ENCODE measurements around the gene SPATA12.

DNA sequence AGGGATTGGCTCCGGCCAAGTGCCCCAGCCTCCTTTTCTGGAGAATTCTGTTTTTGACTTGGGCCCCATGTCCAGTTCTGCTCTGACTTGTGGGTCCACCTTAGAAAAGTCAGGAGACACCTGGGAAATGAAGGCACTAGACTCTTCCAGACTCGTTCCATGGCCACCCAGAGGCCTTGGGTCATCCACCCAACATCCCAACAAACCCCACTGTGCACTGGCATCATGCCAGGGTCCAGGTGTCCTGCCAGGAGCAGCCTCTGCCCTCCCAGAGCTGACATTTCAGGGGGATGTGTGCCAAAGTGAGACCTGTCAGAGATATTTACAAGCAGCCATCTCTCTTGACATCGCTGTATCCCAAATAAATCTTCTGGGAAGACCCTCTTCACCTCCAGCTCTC is 13.2 kb downstream of the SPATA12 start:
- TF ChIP-seq, protein P1, sequence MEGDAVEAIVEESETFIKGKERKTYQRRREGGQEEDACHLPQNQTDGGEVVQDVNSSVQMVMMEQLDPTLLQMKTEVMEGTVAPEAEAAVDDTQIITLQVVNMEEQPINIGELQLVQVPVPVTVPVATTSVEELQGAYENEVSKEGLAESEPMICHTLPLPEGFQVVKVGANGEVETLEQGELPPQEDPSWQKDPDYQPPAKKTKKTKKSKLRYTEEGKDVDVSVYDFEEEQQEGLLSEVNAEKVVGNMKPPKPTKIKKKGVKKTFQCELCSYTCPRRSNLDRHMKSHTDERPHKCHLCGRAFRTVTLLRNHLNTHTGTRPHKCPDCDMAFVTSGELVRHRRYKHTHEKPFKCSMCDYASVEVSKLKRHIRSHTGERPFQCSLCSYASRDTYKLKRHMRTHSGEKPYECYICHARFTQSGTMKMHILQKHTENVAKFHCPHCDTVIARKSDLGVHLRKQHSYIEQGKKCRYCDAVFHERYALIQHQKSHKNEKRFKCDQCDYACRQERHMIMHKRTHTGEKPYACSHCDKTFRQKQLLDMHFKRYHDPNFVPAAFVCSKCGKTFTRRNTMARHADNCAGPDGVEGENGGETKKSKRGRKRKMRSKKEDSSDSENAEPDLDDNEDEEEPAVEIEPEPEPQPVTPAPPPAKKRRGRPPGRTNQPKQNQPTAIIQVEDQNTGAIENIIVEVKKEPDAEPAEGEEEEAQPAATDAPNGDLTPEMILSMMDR (conservative IDR thresholded peaks at IDR 0.05; ENCODE audit: low read length), result no peak
- TF ChIP-seq EZH2phosphoT487 (IDR thresholded peaks at IDR 0.05; ENCODE audit: borderline replicate concordance), result no peak
